HEK293T (cell line): ENCODE measurements around the gene GCM1.

Source experiments
- CTCF ChIA-PET: fragments of 350-600 bp; formaldehyde crosslinking; extraction: SDS; loops from one replicate; lab custom pipeline; 2021; ENCODE audit warnings: antibody characterized with exemption, inconsistent platforms; lab: Yijun Ruan, JAX
- POLR2A ChIA-PET: fragments of 350-600 bp; formaldehyde crosslinking; extraction: SDS; loops from one replicate; lab custom pipeline; 2020; ENCODE audit warnings: antibody characterized with exemption, inconsistent platforms; lab: Yijun Ruan, JAX
- DNase-seq: peaks from one replicate; pipeline ENCODE4 v3.0.0; 2012; ENCODE audit warnings: mixed read lengths; ENCODE audit errors: extremely low spot score
- ARNT ChIP-seq: fragments of 450-650 bp; IDR thresholded peaks from 2 replicates; pipeline ENCODE4 v1.6.1; 2017; ENCODE audit warnings: mild to moderate bottlenecking
- BHLHE40 ChIP-seq: fragments of 450-650 bp; IDR thresholded peaks from 2 replicates; pipeline ENCODE4 v1.6.1; 2016; ENCODE audit warnings: mild to moderate bottlenecking, moderate library complexity, borderline replicate concordance
- CTBP1 ChIP-seq: fragments of 450-650 bp; IDR thresholded peaks from 2 replicates; pipeline ENCODE4 v1.6.1; 2016; ENCODE audit warnings: borderline replicate concordance
- ELF4 ChIP-seq: fragments of 450-650 bp; IDR thresholded peaks from 2 replicates; pipeline ENCODE4 v1.6.1; 2017; ENCODE audit warnings: antibody characterized with exemption
- FOXA1 ChIP-seq: fragments of 450-650 bp; IDR thresholded peaks from 2 replicates; pipeline ENCODE4 v1.6.1; 2016; ENCODE audit warnings: mild to moderate bottlenecking
- FOXK2 ChIP-seq: fragments of 450-650 bp; IDR thresholded peaks from 2 replicates; pipeline ENCODE4 v1.6.1; 2016; ENCODE audit warnings: mild to moderate bottlenecking
- FOXM1 ChIP-seq: fragments of 450-650 bp; IDR thresholded peaks from 2 replicates; pipeline ENCODE4 v1.6.1; 2017; ENCODE audit warnings: mild to moderate bottlenecking, borderline replicate concordance
- HDGF ChIP-seq: fragments of 450-650 bp; IDR thresholded peaks from 2 replicates; pipeline ENCODE4 v1.6.1; 2017; ENCODE audit warnings: antibody characterized with exemption, borderline replicate concordance
- L3MBTL2 ChIP-seq: fragments of 450-650 bp; conservative IDR thresholded peaks from 2 replicates; pipeline ENCODE4 v1.6.1; 2016; ENCODE audit warnings: mild to moderate bottlenecking
- LEF1 ChIP-seq: fragments of 450-650 bp; IDR thresholded peaks from 2 replicates; pipeline ENCODE4 v1.6.1; 2017; ENCODE audit warnings: mild to moderate bottlenecking, borderline replicate concordance
- NFRKB ChIP-seq: fragments of 450-650 bp; IDR thresholded peaks from 2 replicates; pipeline ENCODE4 v1.6.1; 2016; ENCODE audit warnings: mild to moderate bottlenecking, moderate library complexity
- SP1 ChIP-seq: fragments of 450-650 bp; IDR thresholded peaks from 2 replicates; pipeline ENCODE4 v1.6.1; 2017
- SUZ12 ChIP-seq: fragments of 450-650 bp; IDR thresholded peaks from 2 replicates; pipeline ENCODE4 v1.6.1; 2016; ENCODE audit warnings: mild to moderate bottlenecking
- TARDBP ChIP-seq: fragments of 450-650 bp; IDR thresholded peaks from 2 replicates; pipeline ENCODE4 v1.6.1; 2016
- ZNF384 ChIP-seq: fragments of 450-650 bp; IDR thresholded peaks from 2 replicates; pipeline ENCODE4 v1.6.1; 2016
- TF ChIP-seq, protein P1 (sequence below): fragments of 450-650 bp; IDR thresholded peaks from 2 replicates; pipeline ENCODE4 v1.6.1; 2016

GCM1 gene

DNA sequence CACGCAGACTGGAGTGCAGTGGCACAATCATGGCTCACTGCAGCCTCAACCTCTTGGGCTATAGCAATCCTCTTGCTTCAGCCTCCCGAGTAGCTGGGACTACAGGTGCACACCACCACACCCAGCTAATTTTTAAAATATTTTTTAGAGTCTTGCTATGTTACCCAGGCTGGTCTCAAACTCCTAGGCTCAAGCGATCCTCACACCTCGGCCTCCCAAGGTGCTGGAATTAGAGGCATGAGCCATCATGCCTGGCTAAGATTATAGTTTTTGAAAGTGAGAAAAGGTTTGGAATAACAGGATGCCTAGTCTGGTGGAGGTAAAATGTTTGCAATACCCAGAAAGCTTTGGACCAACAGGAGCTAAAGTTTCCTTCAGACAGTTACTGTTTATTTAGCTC, 23.4 kb downstream of the GCM1 start:
- no peak for DNase-seq
- CTCF ChIA-PET: no interaction called here
- POLR2A ChIA-PET: no interaction called here
- TF ChIP-seq FOXM1 (no peak), TARDBP (no peak), L3MBTL2 (no peak), LEF1 (no peak), HDGF (no peak), CTBP1 (no peak), SUZ12 (no peak), ELF4 (no peak), FOXK2 (no peak), BHLHE40 (no peak), SP1 (no peak)

DNA sequence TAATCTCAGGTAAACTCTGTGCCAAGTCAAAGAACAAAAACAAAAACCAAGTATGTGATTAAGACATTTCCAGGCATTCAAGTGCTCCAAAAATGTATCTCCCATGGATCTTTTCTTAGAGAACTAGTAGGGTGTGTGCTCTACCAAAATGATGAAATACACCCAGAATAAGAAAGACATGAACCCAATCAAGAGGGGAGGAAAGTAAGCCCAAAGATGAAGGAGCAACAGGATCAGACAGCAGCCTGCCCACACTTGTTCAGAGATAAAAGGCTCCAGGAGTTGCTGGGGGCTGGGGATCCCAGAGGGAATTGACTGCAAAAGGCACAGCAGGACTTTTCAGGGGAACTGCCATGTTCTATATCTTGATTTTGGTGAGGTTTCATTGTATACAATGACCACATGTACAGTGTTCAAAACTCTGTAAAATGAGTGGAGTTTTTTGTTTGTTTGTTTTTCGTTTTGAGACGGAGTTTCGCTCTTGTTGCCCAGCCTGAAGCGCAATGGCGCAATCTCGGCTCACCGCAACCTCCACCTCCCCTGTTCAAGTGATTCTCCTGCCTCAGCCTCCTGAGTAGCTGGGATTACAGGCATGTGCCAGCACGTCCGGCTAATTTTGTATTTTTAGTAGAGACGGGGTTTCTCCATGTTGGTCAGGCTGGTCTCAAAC, 24.4 kb downstream of the GCM1 start:
- no peak for DNase-seq
- TF ChIP-seq CTBP1 (no peak), L3MBTL2 (no peak), FOXA1 (no peak), HDGF (no peak), LEF1 (no peak), TARDBP (no peak), FOXM1 (no peak)
- ChIA-PET CTCF (no interaction called here), POLR2A (no interaction called here)

DNA sequence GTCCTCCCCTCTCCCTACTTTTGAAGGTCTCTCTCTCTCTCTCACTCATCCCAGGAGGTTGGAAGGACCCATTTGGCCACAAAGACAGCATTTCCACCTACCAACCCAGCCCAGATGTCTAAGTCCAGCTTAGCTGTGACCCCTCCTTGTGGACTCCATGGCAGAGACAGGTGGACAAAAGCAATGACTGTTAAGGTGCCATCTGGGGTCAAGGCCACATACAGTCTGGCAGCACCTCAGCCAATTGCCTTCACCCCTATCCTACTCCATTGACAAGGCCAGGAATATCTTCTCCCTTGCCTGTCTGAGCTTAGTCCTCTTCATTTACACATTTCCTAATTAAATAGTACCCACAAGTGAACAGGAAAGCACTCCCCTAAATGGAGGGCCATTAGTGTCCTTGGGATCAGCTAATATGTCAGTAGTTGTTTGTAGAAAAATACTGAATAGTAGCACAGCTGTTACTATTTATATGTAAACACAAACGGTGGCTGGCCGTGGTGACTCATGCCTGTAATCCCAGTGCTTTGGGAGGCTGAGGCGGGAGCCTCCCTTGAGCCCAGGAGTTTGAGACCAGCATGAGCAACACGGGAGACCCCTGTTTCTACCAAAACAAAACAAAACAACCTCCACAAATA, 28.8 kb downstream of the GCM1 start:
- TF ChIP-seq NFRKB (no peak), SUZ12 (no peak), HDGF (no peak), ELF4 (no peak), SP1 (no peak), LEF1 (no peak), FOXK2 (no peak), ZNF384 (no peak), BHLHE40 (no peak), CTBP1 (no peak), FOXA1 (no peak), TARDBP (no peak), FOXM1 (no peak)
- TF ChIP-seq, protein P1, sequence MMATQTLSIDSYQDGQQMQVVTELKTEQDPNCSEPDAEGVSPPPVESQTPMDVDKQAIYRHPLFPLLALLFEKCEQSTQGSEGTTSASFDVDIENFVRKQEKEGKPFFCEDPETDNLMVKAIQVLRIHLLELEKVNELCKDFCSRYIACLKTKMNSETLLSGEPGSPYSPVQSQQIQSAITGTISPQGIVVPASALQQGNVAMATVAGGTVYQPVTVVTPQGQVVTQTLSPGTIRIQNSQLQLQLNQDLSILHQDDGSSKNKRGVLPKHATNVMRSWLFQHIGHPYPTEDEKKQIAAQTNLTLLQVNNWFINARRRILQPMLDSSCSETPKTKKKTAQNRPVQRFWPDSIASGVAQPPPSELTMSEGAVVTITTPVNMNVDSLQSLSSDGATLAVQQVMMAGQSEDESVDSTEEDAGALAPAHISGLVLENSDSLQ: no peak
- ChIA-PET CTCF (no interaction called here), POLR2A (no interaction called here)
- DNase-seq: no peak

DNA sequence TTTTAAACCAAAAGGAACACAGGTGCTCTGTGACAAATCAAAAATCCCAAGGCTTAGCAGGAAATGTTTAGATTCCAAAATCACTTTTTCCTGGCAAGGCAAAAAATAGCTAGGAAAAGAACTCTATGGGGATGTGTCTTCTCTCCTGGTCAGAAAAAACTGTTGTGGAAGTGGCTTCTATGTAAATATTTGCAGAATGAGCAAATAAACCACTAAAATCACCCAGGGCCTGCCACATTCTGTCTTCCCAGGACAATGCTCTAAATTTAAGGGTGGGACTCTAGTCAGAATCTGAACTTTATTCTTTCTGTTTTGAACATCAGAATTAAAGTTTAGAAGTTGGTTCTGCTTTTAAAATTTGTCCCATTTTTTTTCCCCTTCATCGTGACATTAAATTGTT, 29.3 kb downstream of the GCM1 start:
- ChIA-PET POLR2A (no interaction called here), CTCF (no interaction called here)
- no peak for TF ChIP-seq LEF1
- TF ChIP-seq ZNF384: no peak
- no peak for TF ChIP-seq FOXM1
- no peak for TF ChIP-seq BHLHE40
- no peak for TF ChIP-seq FOXK2
- no peak for TF ChIP-seq ELF4
- TF ChIP-seq SUZ12: no peak
- no peak for TF ChIP-seq HDGF
- TF ChIP-seq CTBP1: no peak
- TF ChIP-seq ARNT: no peak
- TF ChIP-seq L3MBTL2: no peak
- no peak for TF ChIP-seq FOXA1
- no peak for DNase-seq

DNA sequence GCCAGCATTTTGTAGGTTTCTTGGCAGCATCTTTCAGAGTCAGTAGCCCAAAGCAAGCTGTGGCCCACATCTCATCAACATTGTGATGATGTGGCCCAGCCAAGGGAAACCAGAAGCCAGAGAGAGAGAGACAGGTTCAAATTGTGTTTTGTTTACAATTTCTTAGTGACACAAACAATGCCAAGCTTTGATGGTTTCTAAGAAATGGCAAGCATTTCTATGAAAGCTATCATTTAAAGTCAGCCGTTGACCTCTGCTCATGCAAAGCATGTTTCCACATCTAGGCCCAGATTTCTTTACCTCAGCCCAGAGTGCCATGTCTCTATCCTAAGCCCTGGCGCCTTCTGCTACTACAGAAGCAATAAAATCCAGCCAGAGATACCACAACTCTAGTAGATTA, 32.9 kb downstream of the GCM1 start:
- DNase-seq: no peak
- CTCF ChIA-PET: no interaction called here
- TF ChIP-seq TARDBP (no peak), CTBP1 (no peak), FOXK2 (no peak), FOXM1 (no peak), ZNF384 (no peak), HDGF (no peak), FOXA1 (no peak), SUZ12 (no peak), ARNT (no peak), BHLHE40 (no peak), L3MBTL2 (no peak), LEF1 (no peak), NFRKB (no peak), ELF4 (no peak), SP1 (no peak)
- TF ChIP-seq, protein P1: no peak
- POLR2A ChIA-PET: no interaction called here

GRCh38 chr6:53115113-53115512, 33.5 kb downstream of the GCM1 start:
- CTCF ChIA-PET: no interaction called here

More at GRCh38 chr6:53115113-53115512, 33.5 kb downstream of the GCM1 start:
- POLR2A ChIA-PET: no interaction called here
- no peak for TF ChIP-seq SP1
- TF ChIP-seq BHLHE40: no peak
- no peak for TF ChIP-seq CTBP1
- no peak for TF ChIP-seq ZNF384
- DNase-seq: no peak
